GM20000 (cell line): Measurements from ENCODE around the gene CUX1.
"Not testable (repeated sequence)": the region's sequence is repeated elsewhere in the genome, so short reads cannot be mapped to it uniquely, and the experiment has no call there.

Source experiments
- DNase-seq: peaks from one replicate; pipeline ENCODE4 v3.0.0; 2012; ENCODE audit warnings: low spot score
- TF ChIP-seq, protein P1 (sequence below): IDR thresholded peaks from 2 replicates; pipeline ENCODE4 v1.5.1; 2012; ENCODE audit warnings: mild to moderate bottlenecking, control low read depth; ENCODE audit errors: extremely low read depth, missing control alignments

Gene CUX1

DNA sequence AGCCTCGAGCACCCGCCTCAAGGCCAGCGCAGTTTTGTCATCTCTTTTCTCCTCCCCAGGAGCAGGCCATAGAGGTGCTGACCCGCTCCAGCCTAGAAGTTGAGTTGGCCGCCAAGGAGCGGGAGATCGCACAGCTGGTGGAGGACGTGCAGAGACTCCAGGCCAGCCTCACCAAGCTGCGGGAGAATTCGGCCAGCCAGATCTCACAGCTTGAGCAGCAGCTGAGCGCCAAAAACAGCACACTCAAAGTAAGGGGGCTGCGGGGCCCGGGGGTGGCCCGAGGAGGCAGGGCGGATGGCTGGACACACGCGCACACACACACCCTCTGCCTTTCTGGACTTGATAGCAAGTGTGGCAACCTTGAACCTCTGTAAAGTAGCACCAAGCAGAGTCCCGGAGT lies 361.0 kb downstream of the CUX1 start:
- no peak for DNase-seq
- TF ChIP-seq, protein P1, sequence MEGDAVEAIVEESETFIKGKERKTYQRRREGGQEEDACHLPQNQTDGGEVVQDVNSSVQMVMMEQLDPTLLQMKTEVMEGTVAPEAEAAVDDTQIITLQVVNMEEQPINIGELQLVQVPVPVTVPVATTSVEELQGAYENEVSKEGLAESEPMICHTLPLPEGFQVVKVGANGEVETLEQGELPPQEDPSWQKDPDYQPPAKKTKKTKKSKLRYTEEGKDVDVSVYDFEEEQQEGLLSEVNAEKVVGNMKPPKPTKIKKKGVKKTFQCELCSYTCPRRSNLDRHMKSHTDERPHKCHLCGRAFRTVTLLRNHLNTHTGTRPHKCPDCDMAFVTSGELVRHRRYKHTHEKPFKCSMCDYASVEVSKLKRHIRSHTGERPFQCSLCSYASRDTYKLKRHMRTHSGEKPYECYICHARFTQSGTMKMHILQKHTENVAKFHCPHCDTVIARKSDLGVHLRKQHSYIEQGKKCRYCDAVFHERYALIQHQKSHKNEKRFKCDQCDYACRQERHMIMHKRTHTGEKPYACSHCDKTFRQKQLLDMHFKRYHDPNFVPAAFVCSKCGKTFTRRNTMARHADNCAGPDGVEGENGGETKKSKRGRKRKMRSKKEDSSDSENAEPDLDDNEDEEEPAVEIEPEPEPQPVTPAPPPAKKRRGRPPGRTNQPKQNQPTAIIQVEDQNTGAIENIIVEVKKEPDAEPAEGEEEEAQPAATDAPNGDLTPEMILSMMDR = no peak

DNA sequence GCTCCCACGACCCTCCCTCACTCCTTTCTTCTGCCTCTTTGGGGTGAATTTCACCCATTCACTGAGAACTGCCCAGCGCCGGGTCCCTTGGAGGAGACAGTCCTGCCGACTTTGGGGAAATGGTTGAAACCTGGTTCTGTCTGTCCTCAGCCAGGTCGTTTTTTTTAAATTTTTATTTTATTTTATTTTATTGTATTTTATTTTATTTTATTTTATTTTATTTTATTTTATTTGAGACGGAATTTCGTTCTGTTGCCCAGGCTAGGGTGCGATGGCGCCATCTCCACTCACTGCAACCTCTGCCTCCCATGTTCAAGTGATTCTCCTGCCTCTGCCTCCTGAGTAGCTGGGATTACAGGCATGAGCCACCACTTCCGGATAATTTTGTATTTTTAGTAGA lies 363.3 kb downstream of the CUX1 start:
- no peak for DNase-seq
- TF ChIP-seq, protein P1 = no peak

DNA sequence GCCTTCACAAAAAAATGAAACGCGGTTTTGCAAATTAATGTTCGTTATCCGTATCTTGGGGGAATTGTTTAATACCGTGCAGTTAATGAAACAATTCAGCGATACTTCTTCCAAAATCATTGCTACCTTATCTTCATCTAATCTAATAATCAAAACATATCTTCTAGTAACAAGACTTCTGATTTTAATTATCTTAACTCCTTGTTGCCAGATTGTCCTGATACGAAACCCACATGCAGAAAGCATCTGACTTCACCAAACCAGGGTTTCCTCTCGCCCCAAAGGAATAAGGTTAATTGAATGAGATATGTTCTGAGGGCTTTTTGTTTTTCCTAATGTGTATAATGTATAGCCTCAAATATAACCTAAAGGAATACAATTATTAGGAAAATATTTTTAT lies 364.1 kb downstream of the CUX1 start:
- DNase-seq = no peak
- TF ChIP-seq, protein P1 = no peak

DNA sequence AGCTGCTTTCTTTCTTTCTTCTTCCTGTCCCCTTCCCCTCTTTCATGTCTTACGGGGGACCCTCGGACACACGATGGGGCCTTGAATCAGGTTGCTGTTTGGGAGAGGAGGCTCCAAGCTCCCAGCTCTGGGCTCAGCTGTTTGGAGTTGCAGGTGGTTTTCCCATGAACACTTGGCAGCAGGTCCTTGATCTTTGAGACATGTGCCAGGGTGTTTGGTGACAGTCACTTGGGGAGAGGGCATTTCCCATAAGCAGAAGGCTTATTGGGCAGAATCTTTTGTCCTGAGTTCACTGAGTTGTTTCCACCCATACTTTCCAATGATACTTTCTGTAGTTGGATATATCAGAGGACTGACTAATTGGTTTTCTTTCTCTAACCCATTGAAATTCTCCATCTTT lies 364.6 kb downstream of the CUX1 start:
- TF ChIP-seq, protein P1 = no peak
- DNase-seq = no peak

DNA sequence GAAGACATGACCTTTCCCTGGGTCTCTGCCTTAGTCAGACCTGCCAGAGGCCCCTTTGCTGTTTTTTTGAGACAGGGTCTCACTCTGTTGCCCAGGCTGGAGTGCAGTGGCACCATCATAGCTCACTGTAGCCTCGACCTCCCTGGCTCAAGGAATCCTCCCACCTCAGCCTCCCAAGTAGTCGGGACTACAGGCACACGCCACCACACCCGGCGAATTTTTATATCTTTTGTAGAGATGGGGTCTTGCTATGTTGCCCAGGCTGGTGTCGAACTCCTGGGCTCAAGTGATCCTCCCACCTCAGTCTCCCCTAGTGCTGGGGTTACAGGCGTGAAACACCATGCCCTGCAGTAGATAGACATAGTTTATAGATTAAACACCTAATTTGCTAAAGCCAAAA lies 366.4 kb downstream of the CUX1 start:
- DNase-seq = not testable (repeated sequence)

DNA sequence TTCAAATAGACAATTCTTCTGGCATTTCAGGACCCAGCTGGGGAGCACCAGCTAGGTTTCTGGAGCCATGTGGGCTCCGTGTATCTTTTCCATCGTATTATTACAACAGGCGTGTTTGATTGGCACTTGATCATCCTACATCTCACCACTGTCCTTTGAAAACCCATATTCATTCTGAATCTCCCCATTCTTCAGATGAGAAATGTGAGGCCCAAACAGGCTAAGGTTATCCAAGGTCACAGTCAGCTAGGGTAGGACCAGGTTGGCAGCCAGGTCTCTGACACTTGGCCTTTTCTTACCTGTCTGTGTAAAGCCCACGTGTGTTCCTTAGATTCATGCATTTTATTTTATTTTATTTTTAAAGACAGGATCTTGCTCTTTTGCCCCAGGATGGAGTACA lies 366.9 kb downstream of the CUX1 start:
- no peak for DNase-seq
- TF ChIP-seq, protein P1 = no peak

DNA sequence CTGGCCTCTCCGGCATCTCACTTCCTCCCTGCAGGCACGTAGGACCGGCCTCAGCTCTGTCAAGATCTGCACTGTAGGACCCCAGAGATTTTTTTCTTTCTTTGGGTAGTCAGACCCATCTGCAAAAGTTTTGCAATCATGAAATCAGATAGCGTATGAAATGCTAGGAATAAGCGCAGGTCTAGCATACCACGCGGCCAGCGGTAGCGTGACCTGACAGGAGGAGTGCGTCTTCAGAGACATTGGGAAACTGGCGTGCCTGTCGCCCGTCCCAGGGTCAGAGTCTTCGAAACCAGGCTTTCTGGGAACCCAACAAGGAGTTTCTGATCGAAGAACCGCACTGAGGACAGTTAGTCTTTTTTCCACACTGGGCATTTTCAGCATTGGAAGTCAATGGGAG lies 368.4 kb downstream of the CUX1 start:
- no peak for DNase-seq
- TF ChIP-seq, protein P1 = no peak

DNA sequence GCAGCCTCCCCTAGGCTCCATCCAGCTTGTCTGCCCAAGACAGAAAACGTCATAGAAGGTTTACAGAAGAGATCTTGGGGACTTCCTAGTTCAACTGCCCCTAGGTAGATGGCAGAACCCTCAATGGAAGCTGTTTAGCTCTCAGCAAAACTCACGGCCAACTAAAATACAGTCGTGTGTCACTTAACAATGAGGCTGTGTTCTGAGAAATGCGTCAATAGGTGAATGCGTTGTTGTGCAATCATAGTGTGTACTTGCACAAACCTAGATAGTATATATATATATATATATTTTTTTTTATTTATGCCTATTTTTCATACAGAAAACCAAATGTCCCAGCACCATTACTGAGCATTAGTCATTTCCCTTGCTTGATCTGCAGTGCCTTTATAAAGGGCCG lies 368.9 kb downstream of the CUX1 start:
- no peak for DNase-seq
- TF ChIP-seq, protein P1 = no peak
